HG02973 (cell line): ENCODE data around the gene AGA.

ENCODE experiments used
- ATAC-seq: cut with Tn5 transposase; IDR thresholded peaks from one replicate; pipeline ENCODE4 v1.9.1; 2021; ENCODE audit warnings: moderate library complexity; ENCODE audit not compliant: unreplicated experiment

AGA gene

DNA sequence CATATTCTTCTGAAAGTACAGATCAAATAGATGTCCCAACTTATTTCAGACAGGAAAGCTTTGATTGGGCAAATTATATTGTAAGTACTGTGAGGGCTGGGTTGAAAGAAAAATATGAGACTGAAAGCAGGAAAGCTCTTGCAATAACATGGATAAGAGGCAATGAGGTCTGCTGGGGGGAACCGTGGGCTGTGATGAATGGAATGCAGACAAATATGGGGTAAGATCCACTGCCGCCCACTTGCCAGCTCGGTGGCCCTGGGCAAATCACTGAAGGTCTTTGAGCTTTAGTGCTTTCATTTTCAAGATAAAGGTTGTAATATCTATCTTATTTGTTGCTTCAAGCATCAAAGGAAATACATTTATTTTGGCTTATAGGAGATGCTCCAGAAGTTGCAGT, 51.0 kb downstream of the AGA start:
- no peak for ATAC-seq

DNA sequence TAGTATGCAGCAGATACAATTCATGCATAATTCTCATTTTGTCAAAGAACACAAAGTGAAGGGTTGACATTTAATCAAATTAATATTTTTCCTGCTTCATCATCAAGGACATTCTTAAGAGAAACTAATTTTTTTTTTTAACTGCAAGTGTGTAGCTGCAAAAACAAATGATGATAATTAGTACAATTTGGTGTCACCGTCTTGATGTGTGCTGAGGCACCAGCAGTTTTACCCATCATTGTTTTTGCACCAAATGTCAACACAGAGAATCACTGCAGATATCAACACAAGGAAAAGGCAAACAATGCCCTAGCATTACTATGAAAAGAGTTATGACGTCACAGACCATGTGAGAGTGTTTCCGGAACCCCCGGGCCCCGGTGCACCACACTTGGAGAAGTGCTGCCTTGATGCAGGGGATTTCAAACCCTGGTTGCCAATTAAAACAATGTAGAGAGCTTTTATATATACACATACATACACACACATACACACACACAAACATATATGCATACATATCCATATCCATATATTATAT, 55.9 kb downstream of the AGA start:
- no peak for ATAC-seq

DNA sequence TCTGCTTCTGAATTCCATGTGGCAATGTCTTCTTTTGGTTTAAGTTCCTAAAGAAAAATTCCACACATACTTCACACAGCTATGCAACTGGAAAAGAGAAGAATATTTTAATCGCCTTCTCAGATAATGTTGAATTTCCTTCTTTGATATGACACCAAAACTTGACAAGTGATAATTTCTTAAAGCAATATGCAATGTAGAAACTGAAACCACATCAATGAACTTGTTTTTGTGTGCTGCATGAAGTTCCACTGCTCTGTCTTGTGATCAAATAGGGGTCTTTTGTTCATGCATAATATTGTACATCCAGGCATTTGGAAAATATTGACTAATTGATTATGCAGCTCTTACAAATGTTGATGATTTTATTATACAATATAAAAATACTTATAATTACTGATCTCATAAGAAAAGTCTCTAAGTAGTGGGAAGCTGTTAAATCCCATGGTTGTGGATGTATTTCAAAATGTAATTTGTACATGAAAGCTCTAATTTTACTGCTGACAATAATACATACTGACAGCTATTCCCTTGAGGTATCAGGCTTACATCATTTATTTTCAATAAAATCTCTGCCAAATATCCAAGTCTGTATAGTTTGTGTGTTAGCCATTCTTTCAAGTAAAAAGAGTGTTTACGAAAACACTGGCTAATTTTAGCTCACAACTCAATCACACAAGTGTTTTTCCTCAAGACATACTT, 56.5 kb downstream of the AGA start:
- no peak for ATAC-seq

DNA sequence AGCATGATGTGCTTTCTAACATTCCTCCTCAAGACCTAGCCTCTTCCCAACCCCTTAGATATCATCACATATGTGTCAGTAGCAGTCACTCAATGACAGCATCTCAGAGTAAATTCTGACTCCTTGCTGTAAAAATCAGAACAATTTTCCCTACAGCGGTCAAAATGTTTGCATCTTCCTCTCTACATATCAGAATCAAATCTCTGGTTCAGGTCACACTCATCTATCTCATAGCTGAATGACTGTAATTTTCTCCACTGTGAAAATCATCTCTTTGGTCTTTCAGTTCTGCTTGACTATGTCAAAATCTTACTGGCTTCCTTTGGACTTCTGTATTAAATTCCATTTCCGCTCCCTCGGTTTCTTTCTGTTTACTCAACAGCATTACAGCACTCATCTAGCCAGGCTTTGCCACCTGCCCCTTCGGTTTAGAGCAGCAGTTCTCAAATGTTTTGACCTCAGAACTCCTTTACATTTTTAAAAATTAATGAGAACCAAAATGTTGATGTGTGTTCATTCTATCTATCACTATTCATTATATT, 57.3 kb downstream of the AGA start:
- no peak for ATAC-seq

DNA sequence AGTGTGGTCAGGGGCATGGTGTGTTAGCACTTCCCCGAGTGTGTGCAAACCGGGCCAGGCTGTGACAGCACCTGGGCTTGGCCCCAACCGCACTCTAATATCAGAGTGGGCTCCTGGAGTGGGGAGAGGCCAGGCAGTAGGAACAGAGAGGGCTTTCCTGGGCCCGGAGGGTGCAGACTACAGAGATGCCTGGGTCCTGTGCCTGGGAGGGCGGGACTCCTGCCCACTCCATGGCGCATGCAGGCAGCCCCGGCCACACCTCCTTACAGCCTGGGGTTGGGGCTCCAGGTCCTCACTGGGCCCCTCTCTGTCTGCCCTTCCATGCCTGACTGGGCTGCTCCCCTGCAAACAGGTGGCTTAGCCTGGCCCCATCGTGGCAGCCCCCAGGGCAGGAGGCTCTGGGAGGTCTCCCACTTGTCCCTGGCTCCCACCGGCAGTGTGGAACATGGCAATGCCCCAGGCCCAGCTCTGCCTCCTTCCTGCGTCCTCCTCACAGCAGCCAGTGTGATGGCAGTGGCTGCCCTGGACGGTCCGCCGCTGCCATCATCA, 60.4 kb downstream of the AGA start:
- ATAC-seq, result no peak
